Uterus (tissue), 4 donors: Measurements from ENCODE around the gene YJEFN3. TPM values are rescaled to one million over a fixed set of nuclear protein-coding genes. Genes with fewer than 3 reads are reported as not detected.
A peak's percentile ranks its signal among the peaks of the same experiment; 100 is the strongest.

ENCODE experiments used
- DNase-seq, 2 donors: peaks; one replicate each; pipeline ENCODE4 v3.0.0-alpha.2; 2019 to 2020
- H3K27ac ChIP-seq, 2 donors: fragments of 200-600 bp; sonication (generic); 1 replicate in 1 of 2; 2 replicates in 1 of 2; pipeline ENCODE4 v1.5.1; 2016 to 2018
- H3K27me3 ChIP-seq, 2 donors: fragments of 200-600 bp; sonication (generic); one replicate each; pipeline ENCODE4 v1.5.1; 2018 to 2019; ENCODE audit warnings: control low read depth in 1 of 2
- H3K36me3 ChIP-seq, 2 donors: fragments of 200-600 bp; sonication (generic); one replicate each; pipeline ENCODE4 v1.5.1; 2019; ENCODE audit warnings: control low read depth in 1 of 2
- H3K4me1 ChIP-seq, 2 donors: fragments of 200-600 bp; sonication (generic); one replicate each; pipeline ENCODE4 v1.5.1; 2018 to 2019; ENCODE audit warnings: control low read depth in 1 of 2
- H3K4me3 ChIP-seq, 2 donors: fragments of 200-600 bp; sonication (generic); 1 replicate in 1 of 2; 2 replicates in 1 of 2; pipeline ENCODE4 v1.5.1; 2018 to 2019; ENCODE audit warnings: mild to moderate bottlenecking in 1 of 2
- H3K9me3 ChIP-seq, 2 donors: fragments of 200-600 bp; sonication (generic); one replicate each; pipeline ENCODE4 v1.5.1; 2019; ENCODE audit warnings: control low read depth in 1 of 2
- CTCF ChIP-seq, 4 experiments: fragments of 200-600 bp in 2 of 4; fragments of 450-650 bp in 2 of 4; sonication (generic) in 2 of 4; IDR thresholded peaks; one replicate each; pipeline ENCODE4 v1.5.1; 2016 to 2019; ENCODE audit warnings: antibody characterized with exemption in 4 of 4, mild to moderate bottlenecking in 2 of 4, moderate library complexity in 1 of 4
- POLR2A ChIP-seq, 2 donors: fragments of 450-650 bp; IDR thresholded peaks; one replicate each; pipeline ENCODE4 v1.6.1; 2016; ENCODE audit warnings: antibody characterized with exemption in 2 of 2, mild to moderate bottlenecking in 1 of 2, moderate library complexity in 1 of 2
- intact Hi-C: fragments of 100-400 bp; cut with DNase I; formaldehyde crosslinking; loops from one replicate; pipeline ENCODE4 v1.15.1; 2023; ENCODE audit warnings: low total_unique reads
- total RNA-seq, 4 donors: library from RNA; depleted of rRNA in 3 of 4; stranded (reverse); fragments of >200 nt in 3 of 4; gene quantifications; one replicate each; pipeline versions ENCODE4 v1.1.0 to v1.2.4, GENCODE V29; 2014 to 2023
- donor health status: DM: yes; HTN: yes; CAD: no.

The YJEFN3 gene
- total RNA-seq, 4 donors from 2014 or later = 1.5 to 6.8 (median 2.9) TPM; not detected in 1

- Histone ChIP-seq H3K4me1 (peaks cover 0 to 20% of the 10 kb centered on the region in 2 donors), H3K27ac (no peak overlapping the region), H3K36me3 (no peaks in the 10 kb centered on the region), H3K4me3 (no peak overlapping the region), H3K9me3 (no peaks in the 10 kb centered on the region), H3K27me3 (peaks cover 19 to 25% of the 10 kb centered on the region in 2 donors)
- intact Hi-C loops = loop anchor here (10.0 kb wide), 1 partner anchor 107 kb away; the partner anchor contains the start of gene GMIP
- no peak for DNase-seq
- TF ChIP-seq POLR2A (IDR thresholded peaks at IDR 0.05) = no peak
- TF ChIP-seq CTCF (IDR thresholded peaks at IDR 0.05) = no peak
These were observed 8.7 kb downstream of the YJEFN3 start for GRCh38 chr19:19537075-19538048.

DNA sequence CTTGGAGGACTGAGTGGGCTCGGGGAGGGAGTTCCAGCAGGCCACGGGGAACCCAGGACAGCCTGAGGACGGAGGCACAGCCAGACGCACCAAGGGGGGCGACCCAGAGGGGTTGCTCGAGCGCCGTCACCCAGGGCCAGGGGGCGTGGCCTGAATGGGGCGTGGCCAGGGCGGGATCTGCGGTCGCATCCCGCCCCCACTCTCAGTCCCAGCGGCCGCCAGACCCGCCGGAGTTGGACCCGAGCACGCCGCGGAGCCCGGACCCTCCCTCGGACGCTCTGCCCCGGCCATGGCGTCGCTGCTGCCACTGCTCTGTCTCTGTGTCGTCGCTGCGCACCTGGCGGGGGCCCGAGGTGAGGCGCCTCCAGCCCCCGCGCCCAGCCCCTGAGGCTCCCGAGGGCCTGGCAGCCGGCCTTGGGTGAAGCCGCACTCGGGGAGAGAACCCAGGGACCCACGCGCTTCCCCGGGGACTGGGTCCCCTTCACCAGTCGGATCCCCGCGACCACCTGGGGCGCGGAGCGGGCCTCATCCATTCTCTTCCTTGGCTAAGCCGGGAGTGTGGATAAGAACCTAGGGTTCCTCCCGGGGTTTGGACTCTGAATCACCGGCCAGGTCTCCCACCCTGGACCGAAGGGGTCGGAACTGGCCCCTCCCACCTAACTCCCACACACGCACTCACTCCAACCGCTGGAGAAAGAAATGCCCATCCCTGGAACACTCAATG, 9.5 kb downstream of the YJEFN3 start, which contains the start of gene CILP2:
Gene CILP2, plus strand, starts transcription at position 205 of the 724 bp plus-strand sequence. Its CDS starts 85 bp downstream, at position 290.
- Histone ChIP-seq H3K27ac (no peak within 1 kb of the TSS), H3K27me3 (peaks cover 19 to 25% of the 10 kb centered on the region in 2 donors), H3K4me3 (peak within 1 kb of the TSS in 1 of 2 donors; percentile 26), H3K4me1 (peaks cover 0 to 17% of the 10 kb centered on the region in 2 donors), H3K36me3 (no peaks in the 10 kb centered on the region), H3K9me3 (no peaks in the 10 kb centered on the region)
- no peak for TF ChIP-seq POLR2A (IDR thresholded peaks at IDR 0.05)
- TF ChIP-seq CTCF (IDR thresholded peaks at IDR 0.05) = no peak
- DNase-seq = no peak
- intact Hi-C loops = loop anchor here (10.0 kb wide), 1 partner anchor 107 kb away; the partner anchor contains the start of gene GMIP

- no peak for DNase-seq
- Histone ChIP-seq H3K4me1 (peaks cover 0 to 17% of the 10 kb centered on the region in 2 donors), H3K9me3 (no peaks in the 10 kb centered on the region), H3K4me3 (no peak overlapping the region), H3K27me3 (peaks cover 19 to 25% of the 10 kb centered on the region in 2 donors), H3K27ac (no peak overlapping the region), H3K36me3 (no peaks in the 10 kb centered on the region)
- intact Hi-C loops = loop anchor here (10.0 kb wide), 1 partner anchor 106 kb away; the partner anchor contains the start of gene GMIP
- TF ChIP-seq POLR2A (IDR thresholded peaks at IDR 0.05) = no peak
- no peak for TF ChIP-seq CTCF (IDR thresholded peaks at IDR 0.05)
These were observed 10.1 kb downstream of the YJEFN3 start for GRCh38 chr19:19538785-19539166.

DNA sequence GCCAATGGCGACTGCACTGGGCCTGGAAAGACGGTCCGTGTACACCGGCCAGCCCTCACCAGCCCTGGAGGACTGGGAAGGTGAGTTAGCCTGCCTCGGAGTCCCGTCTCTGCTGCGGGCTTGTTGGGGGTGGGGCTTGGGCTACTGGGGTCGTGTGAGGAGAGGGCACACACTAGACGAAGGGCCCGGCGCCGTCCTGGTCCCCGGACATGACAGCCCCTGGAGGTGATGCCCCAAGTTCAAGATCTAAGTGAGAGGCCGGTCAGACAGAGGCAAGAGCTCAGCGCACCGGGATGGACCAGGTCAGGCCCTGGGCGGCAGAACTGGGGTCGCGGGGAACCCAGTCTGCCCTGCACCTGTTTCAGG, 11.0 kb downstream of the YJEFN3 start:
- no peak for DNase-seq
- Histone ChIP-seq H3K27me3 (peaks cover 19 to 25% of the 10 kb centered on the region in 2 donors), H3K9me3 (no peaks in the 10 kb centered on the region), H3K4me1 (peaks cover 0 to 17% of the 10 kb centered on the region in 2 donors), H3K36me3 (no peaks in the 10 kb centered on the region), H3K4me3 (no peak overlapping the region), H3K27ac (no peak overlapping the region)
- intact Hi-C loops = loop anchor here (10.0 kb wide), 1 partner anchor 105 kb away; the partner anchor contains the start of gene GMIP
- TF ChIP-seq POLR2A (IDR thresholded peaks at IDR 0.05) (no peak), CTCF (IDR thresholded peaks at IDR 0.05) (no peak)
